ENCODE measurements around the gene PLD2. TPM values are rescaled to one million over a fixed set of nuclear protein-coding genes. Genes with fewer than 3 reads are reported as not detected.
A peak's percentile ranks its signal among the peaks of the same experiment; 100 is the strongest.

PLD2 gene
- polyA plus RNA-seq, 3 donors: 3.5 to 122 (median 4.0) TPM

DNA sequence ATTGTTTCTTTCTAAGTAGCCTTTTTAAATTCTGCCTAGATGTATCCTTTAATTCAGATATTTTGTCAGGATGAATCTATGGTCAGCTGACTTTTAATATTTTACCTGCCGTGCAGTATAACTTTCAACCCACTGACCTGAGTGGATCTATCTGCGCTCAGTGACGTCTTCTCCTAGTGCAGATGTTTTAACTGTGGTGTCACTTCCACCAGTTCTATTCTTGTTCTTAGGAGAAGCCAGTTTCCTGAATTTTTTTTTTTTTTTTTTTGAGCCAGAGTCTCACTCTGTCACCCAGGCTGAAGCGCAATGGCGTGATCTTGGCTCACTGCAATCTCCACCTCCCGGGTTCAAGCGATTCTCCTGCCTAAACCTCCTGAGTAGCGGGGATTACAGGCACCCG lies 40.2 kb upstream of the PLD2 start:
- Mint-ChIP-seq H3K4me3 (peak overlapping the region in 1 of 2 donors; percentile 51), H3K27me3 (ENCODE audit: low read depth in 3 of 3) (peaks cover 2 to 8% (median 2%) of the 10 kb centered on the region in 3 donors), H3K27ac (peak overlapping the region; percentile 98 to 99 (median 99)), H3K36me3 (peaks cover 0 to 5% of the 10 kb centered on the region in 2 donors), H3K9me3 (peaks cover 0 to 4% (median 0%) of the 10 kb centered on the region in 7 donors), H3K4me1 (peaks cover 62% of the 10 kb centered on the region)
- no peaks in the 10 kb centered on the region for H3K79me2 ChIP-seq (ENCODE audit: insufficient read depth, low read length)
- intact Hi-C loops (cut with micrococcal nuclease): loop anchor here (1.0 to 5.0 kb wide), 3 partner anchors 30 to 181 kb away; partner anchors contain the start of genes MED11 (in 1 of the 2) and PFN1 (in 1 of the 2)
- peak; percentile 70 to 80 (median 76) for DNase-seq
- no CpG with 5 or more reads among the region's 9 CpGs for WGBS (ENCODE audit: insufficient coverage)
- peaks cover 78 to 86% of the 10 kb centered on the region in 2 donors for H3K4me1 ChIP-seq (ENCODE audit: control insufficient read depth in 1 of 2, insufficient read depth in 2 of 2, low read length in 2 of 2)
- peak overlapping the region in 1 of 3 experiments; percentile 29 for H3K4me3 ChIP-seq (replicated peaks in 1 of 3; ENCODE audit: low read depth in 2 of 3, low read length in 3 of 3)
- H3K27ac ChIP-seq (ENCODE audit: low read depth in 1 of 2, low read length in 2 of 2): peak overlapping the region; percentile 98
- H3K27me3 ChIP-seq (ENCODE audit: control insufficient read depth in 2 of 2, insufficient read depth in 2 of 2, low read length in 2 of 2): no peaks in the 10 kb centered on the region
- peak overlapping the region; percentile 44 for H3K4me2 ChIP-seq (replicated peaks; ENCODE audit: extremely low read depth, low read length, poor library complexity, severe bottlenecking)
- no peaks in the 10 kb centered on the region for H3K9me3 ChIP-seq (replicated peaks in 1 of 2; ENCODE audit: control insufficient read depth in 1 of 2, insufficient read depth in 1 of 2, low read length in 2 of 2)
- TF ChIP-seq, protein P1, sequence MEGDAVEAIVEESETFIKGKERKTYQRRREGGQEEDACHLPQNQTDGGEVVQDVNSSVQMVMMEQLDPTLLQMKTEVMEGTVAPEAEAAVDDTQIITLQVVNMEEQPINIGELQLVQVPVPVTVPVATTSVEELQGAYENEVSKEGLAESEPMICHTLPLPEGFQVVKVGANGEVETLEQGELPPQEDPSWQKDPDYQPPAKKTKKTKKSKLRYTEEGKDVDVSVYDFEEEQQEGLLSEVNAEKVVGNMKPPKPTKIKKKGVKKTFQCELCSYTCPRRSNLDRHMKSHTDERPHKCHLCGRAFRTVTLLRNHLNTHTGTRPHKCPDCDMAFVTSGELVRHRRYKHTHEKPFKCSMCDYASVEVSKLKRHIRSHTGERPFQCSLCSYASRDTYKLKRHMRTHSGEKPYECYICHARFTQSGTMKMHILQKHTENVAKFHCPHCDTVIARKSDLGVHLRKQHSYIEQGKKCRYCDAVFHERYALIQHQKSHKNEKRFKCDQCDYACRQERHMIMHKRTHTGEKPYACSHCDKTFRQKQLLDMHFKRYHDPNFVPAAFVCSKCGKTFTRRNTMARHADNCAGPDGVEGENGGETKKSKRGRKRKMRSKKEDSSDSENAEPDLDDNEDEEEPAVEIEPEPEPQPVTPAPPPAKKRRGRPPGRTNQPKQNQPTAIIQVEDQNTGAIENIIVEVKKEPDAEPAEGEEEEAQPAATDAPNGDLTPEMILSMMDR (IDR thresholded peaks at IDR 0.05): no peak
- peak overlapping the region; percentile 66 for H3K9ac ChIP-seq (ENCODE audit: insufficient read depth, low read length, poor library complexity, severe bottlenecking)
- H4K20me1 ChIP-seq (ENCODE audit: insufficient read depth, low read length): no peaks in the 10 kb centered on the region
- H2AFZ ChIP-seq (ENCODE audit: insufficient read depth, low read depth, low read length, poor library complexity, severe bottlenecking): no peak overlapping the region
- no peaks in the 10 kb centered on the region for H3K36me3 ChIP-seq (replicated peaks in 1 of 2; ENCODE audit: control insufficient read depth in 1 of 2, insufficient read depth in 2 of 2, low read length in 2 of 2)

DNA sequence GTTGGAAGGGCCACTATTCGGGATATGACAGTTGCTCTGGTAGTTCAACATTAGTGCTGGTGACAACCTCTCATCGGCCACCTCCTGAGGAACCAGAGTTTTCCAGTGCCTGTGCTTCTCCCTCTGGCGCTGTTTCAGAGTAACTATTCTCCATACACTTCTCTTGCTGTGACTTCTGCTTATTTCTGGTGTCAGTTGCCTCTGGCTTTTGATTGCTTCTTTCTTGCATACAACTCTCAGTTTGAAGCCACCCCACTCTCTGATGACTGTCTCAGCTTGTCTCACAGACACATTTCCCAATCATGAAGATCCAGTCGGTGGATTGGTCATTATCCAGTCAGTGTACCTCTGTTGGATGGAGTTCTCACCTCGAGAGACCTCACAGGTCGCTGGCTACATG lies 38.7 kb upstream of the PLD2 start:
- Histone ChIP-seq H3K4me3 (replicated peaks in 1 of 3; ENCODE audit: low read depth in 2 of 3, low read length in 3 of 3) (no peak overlapping the region), H3K79me2 (ENCODE audit: insufficient read depth, low read length) (no peaks in the 10 kb centered on the region), H3K36me3 (replicated peaks in 1 of 2; ENCODE audit: control insufficient read depth in 1 of 2, insufficient read depth in 2 of 2, low read length in 2 of 2) (no peaks in the 10 kb centered on the region), H3K4me1 (ENCODE audit: control insufficient read depth in 1 of 2, insufficient read depth in 2 of 2, low read length in 2 of 2) (peaks cover 78 to 85% of the 10 kb centered on the region in 2 donors), H3K9ac (ENCODE audit: insufficient read depth, low read length, poor library complexity, severe bottlenecking) (peak overlapping the region; percentile 37), H3K4me2 (replicated peaks; ENCODE audit: extremely low read depth, low read length, poor library complexity, severe bottlenecking) (peak overlapping the region; percentile 23), H3K27me3 (ENCODE audit: control insufficient read depth in 2 of 2, insufficient read depth in 2 of 2, low read length in 2 of 2) (no peaks in the 10 kb centered on the region), H3K27ac (ENCODE audit: low read depth in 1 of 2, low read length in 2 of 2) (peak overlapping the region; percentile 82 to 98), H2AFZ (ENCODE audit: insufficient read depth, low read depth, low read length, poor library complexity, severe bottlenecking) (no peak overlapping the region), H3K9me3 (replicated peaks in 1 of 2; ENCODE audit: control insufficient read depth in 1 of 2, insufficient read depth in 1 of 2, low read length in 2 of 2) (no peaks in the 10 kb centered on the region), H4K20me1 (ENCODE audit: insufficient read depth, low read length) (no peaks in the 10 kb centered on the region)
- peaks cover 2 to 15% (median 12%) of the 10 kb centered on the region in 3 donors for H3K27me3 Mint-ChIP-seq (ENCODE audit: low read depth in 3 of 3)
- H3K27ac Mint-ChIP-seq: peak overlapping the region; percentile 94 to 99 (median 99)
- intact Hi-C loops (cut with micrococcal nuclease): loop anchor here (2.0 to 5.0 kb wide), 3 partner anchors 21 to 179 kb away; partner anchors contain the start of genes GLTPD2 (in 1 of the 2), MED11 (in 1 of the 2) and PFN1 (in 1 of the 2)
- peaks cover 0 to 6% of the 10 kb centered on the region in 2 donors for H3K36me3 Mint-ChIP-seq
- TF ChIP-seq, protein P1 (IDR thresholded peaks at IDR 0.05): no peak
- peaks cover 0 to 4% (median 0%) of the 10 kb centered on the region in 7 donors for H3K9me3 Mint-ChIP-seq
- peaks cover 65% of the 10 kb centered on the region for H3K4me1 Mint-ChIP-seq
- peak overlapping the region in 1 of 2 donors; percentile 53 for H3K4me3 Mint-ChIP-seq
- WGBS (ENCODE audit: insufficient coverage): 63% methylated on average over 3 of the region's 6 CpGs
- peak; percentile 85 to 90 (median 87) for DNase-seq
